SU-DHL-6 (cell line): ENCODE results near the gene NFATC1.

Experiments used
- EZH2phosphoT487 ChIP-seq: fragments of 200-600 bp; sonication (generic), shearing (Covaris generic); conservative IDR thresholded peaks from 2 replicates; pipeline ENCODE4 v1.6.1; 2018; ENCODE audit warnings: mild to moderate bottlenecking, antibody characterized with exemption, low read length, moderate library complexity, mixed read lengths
- TF ChIP-seq, protein P1 (sequence below): fragments of 200-600 bp; sonication (generic); IDR thresholded peaks from one replicate; pipeline ENCODE4 v1.5.1; 2017; ENCODE audit warnings: antibody characterized with exemption, mild to moderate bottlenecking, low read length, moderate library complexity; ENCODE audit not compliant: insufficient read depth, poor library complexity, severe bottlenecking

DNA sequence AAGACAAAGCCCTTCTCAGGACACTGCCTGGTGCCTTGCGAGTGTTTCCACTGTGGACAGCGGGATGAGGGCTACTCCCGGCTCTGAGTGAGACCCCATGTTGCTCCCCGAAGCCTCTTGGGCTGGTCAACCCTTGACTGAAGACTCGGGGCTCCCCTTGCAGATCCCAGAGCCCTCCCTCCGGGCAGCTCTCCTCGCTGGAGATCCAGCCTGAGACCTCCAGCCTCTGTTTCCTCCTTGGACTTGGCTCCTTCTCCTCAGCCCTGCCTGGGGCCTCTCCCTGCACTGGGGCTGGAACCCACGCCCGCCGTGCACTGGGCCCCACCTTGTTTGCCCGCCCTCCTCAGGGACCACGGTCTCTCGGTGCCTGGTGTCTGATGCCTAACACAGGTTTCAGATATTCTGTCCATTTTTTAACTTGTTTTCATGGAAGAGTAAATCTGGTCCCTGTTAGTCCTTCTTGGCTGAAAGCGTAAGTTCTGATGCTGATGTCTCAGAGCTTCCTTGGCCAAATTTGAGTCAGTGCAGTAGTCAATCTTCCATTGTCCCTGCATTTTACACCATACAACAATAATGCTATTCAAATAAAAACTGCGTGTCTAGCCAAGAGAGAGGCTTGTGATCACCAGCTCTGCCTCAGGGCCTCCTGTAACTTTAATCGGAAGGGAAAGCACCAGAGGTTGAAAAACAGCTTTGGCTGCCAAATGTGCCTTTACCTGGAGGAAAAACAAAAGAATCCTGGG, 144.6 kb downstream of the NFATC1 start:
- TF ChIP-seq, protein P1, sequence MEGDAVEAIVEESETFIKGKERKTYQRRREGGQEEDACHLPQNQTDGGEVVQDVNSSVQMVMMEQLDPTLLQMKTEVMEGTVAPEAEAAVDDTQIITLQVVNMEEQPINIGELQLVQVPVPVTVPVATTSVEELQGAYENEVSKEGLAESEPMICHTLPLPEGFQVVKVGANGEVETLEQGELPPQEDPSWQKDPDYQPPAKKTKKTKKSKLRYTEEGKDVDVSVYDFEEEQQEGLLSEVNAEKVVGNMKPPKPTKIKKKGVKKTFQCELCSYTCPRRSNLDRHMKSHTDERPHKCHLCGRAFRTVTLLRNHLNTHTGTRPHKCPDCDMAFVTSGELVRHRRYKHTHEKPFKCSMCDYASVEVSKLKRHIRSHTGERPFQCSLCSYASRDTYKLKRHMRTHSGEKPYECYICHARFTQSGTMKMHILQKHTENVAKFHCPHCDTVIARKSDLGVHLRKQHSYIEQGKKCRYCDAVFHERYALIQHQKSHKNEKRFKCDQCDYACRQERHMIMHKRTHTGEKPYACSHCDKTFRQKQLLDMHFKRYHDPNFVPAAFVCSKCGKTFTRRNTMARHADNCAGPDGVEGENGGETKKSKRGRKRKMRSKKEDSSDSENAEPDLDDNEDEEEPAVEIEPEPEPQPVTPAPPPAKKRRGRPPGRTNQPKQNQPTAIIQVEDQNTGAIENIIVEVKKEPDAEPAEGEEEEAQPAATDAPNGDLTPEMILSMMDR: no peak
- TF ChIP-seq EZH2phosphoT487: no peak
